ENCODE measurements around the gene ANKRD23. TPM values are rescaled to one million over a fixed set of nuclear protein-coding genes. Genes with fewer than 3 reads are reported as not detected.

Gene ANKRD23
- total and polyA plus RNA-seq, 2 of the 8 experiments (the other 6 are each of a cell fraction or from before 2014, with no cell fraction given): 3.4 to 3.5 TPM

DNA sequence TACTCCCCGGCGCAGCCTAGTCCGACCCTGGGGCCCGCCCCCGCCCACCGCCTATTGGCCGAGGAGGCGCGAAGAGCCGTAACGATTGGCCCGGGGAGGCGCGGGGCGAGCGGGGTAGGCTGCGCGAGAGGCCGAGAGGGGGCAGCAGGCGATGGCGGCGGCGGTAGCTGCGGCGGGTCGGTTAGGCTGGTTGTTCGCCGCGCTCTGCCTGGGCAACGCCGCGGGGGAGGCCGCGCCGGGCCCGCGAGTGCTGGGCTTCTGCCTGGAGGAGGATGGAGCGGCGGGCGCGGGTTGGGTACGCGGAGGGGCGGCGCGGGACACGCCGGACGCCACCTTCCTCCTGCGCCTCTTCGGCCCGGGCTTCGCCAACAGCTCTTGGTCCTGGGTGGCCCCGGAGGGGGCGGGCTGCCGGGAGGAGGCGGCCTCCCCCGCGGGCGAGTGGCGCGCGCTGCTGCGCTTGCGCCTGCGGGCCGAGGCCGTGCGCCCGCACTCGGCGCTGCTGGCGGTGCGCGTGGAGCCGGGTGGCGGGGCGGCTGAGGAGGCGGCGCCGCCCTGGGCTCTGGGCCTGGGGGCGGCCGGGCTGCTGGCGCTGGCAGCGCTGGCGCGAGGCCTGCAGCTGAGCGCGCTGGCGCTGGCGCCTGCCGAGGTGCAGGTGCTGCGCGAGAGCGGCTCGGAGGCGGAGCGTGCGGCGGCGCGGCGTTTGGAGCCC lies 27.5 kb downstream of the ANKRD23 start, which contains the start of gene CNNM3 (continued):
- no peak for TF ChIP-seq SIN3A (conservative IDR thresholded peaks at IDR 0.05 in 1 of 2, IDR thresholded peaks at IDR 0.05 in 1 of 2; ENCODE audit: low read depth in 1 of 2, low read length in 2 of 2)
- TF ChIP-seq EZH2 (IDR thresholded peaks at IDR 0.05; ENCODE audit: low read depth, low read length, severe bottlenecking): no peak
- TF ChIP-seq HDAC6 (IDR thresholded peaks at IDR 0.05; ENCODE audit: low read depth, low read length): no peak
- peak; percentile 63; the same call in 1 of the 2 replicates for TF ChIP-seq POLR2AphosphoS5 (IDR thresholded peaks at IDR 0.05; ENCODE audit: low read depth, low read length)
- TF ChIP-seq KDM4A (IDR thresholded peaks at IDR 0.05; ENCODE audit: low read depth, low read length, severe bottlenecking): peak; percentile 81
- no peak for TF ChIP-seq CHD1 (IDR thresholded peaks at IDR 0.05; ENCODE audit: low read depth, low read length)
- peak; percentile 22; the same call in 1 of the 2 replicates for TF ChIP-seq NRF1 (IDR thresholded peaks at IDR 0.05; ENCODE audit: low read depth, low read length)
- TF ChIP-seq, protein P1, sequence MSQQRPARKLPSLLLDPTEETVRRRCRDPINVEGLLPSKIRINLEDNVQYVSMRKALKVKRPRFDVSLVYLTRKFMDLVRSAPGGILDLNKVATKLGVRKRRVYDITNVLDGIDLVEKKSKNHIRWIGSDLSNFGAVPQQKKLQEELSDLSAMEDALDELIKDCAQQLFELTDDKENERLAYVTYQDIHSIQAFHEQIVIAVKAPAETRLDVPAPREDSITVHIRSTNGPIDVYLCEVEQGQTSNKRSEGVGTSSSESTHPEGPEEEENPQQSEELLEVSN (IDR thresholded peaks at IDR 0.05): no peak; the same call in 1 of the 2 replicates
- TF ChIP-seq TBP (IDR thresholded peaks at IDR 0.05; ENCODE audit: low read depth, low read length): no peak; the same call in 1 of the 2 replicates
- TF ChIP-seq PHF8 (conservative IDR thresholded peaks at IDR 0.05; ENCODE audit: low read depth, low read length): peak; percentile 85
- peak; percentile 57; the same call in 1 of the 2 replicates for TF ChIP-seq CHD2 (IDR thresholded peaks at IDR 0.05; ENCODE audit: low read length)
- TF ChIP-seq GTF2F1 (IDR thresholded peaks at IDR 0.05; ENCODE audit: borderline replicate concordance, low read depth, low read length): no peak
- TF ChIP-seq SIRT6 (IDR thresholded peaks at IDR 0.05; ENCODE audit: low read length): no peak
- TF ChIP-seq SIX5 (IDR thresholded peaks at IDR 0.05; ENCODE audit: low read depth, low read length): no peak
- TF ChIP-seq RBBP5 (IDR thresholded peaks at IDR 0.05; ENCODE audit: borderline replicate concordance, low read depth, low read length): peak; percentile 52; the same call in 1 of the 2 replicates
- TF ChIP-seq ZNF274 (IDR thresholded peaks at IDR 0.05; ENCODE audit: borderline replicate concordance, extremely low read depth, low read length): no peak
- TF ChIP-seq HDAC2 (IDR thresholded peaks at IDR 0.05; ENCODE audit: borderline replicate concordance in 1 of 2, low read depth in 2 of 2, low read length in 2 of 2): no peak
- no peak for TF ChIP-seq KDM1A (IDR thresholded peaks at IDR 0.05; ENCODE audit: borderline replicate concordance, low read length)
- no peak for TF ChIP-seq CBX5 (IDR thresholded peaks at IDR 0.05; ENCODE audit: low read depth, low read length)
- TF ChIP-seq CBX8 (IDR thresholded peaks at IDR 0.05; ENCODE audit: borderline replicate concordance, low read depth, low read length): no peak
- TF ChIP-seq RNF2 (IDR thresholded peaks at IDR 0.05; ENCODE audit: borderline replicate concordance, low read depth, low read length, missing control alignments, poor library complexity, severe bottlenecking): no peak
- no peak for TF ChIP-seq RXRA (IDR thresholded peaks at IDR 0.05; ENCODE audit: insufficient read depth, low read depth, low read length)

All from H1 (cell line).